SW 1271 (cell line): ENCODE results near the gene C6orf120.

ENCODE experiments used
- DNase-seq, 2 experiments: peaks; one replicate each; lab custom pipeline; 2025; lab: John Stamatoyannopoulos, UW

Gene C6orf120

GRCh38 chr6:169701954-169702839 lies at the start of gene C6orf120, which contains the start of gene WDR27:
Gene C6orf120 (plus strand): TSS chr6:169702126. CDS start chr6:169702460, 334 bp downstream.
Gene WDR27 (minus strand): TSS chr6:169702029. CDS start chr6:169689005, 13,024 bp downstream.
- peak; percentile 92 to 94 for DNase-seq

GRCh38 chr6:169652896-169653295 lies 49.0 kb upstream of the C6orf120 start:
- no peak for DNase-seq

- no peak for DNase-seq
Observed at GRCh38 chr6:169653691-169654090, 48.2 kb upstream of the C6orf120 start.

- DNase-seq, result peak in 1 of 2 experiments; percentile 41
Observed at GRCh38 chr6:169654598-169655391, 47.1 kb upstream of the C6orf120 start.

GRCh38 chr6:169656546-169657283 lies 45.2 kb upstream of the C6orf120 start:
- DNase-seq, result no peak

GRCh38 chr6:169657284-169657610 lies 44.7 kb upstream of the C6orf120 start:
- DNase-seq, result no peak

- no peak for DNase-seq
Observed at GRCh38 chr6:169659820-169660610, 41.9 kb upstream of the C6orf120 start.

GRCh38 chr6:169660751-169661390 lies 41.1 kb upstream of the C6orf120 start:
- DNase-seq, result no peak

GRCh38 chr6:169661391-169661756 lies 40.6 kb upstream of the C6orf120 start:
- DNase-seq, result no peak

- DNase-seq, result no peak
Observed at GRCh38 chr6:169663468-169663867, 38.5 kb upstream of the C6orf120 start.

- no peak for DNase-seq
Observed at GRCh38 chr6:169664227-169664626, 37.7 kb upstream of the C6orf120 start.

GRCh38 chr6:169665289-169665688 lies 36.6 kb upstream of the C6orf120 start:
- DNase-seq, result no peak

- no peak for DNase-seq
Observed at GRCh38 chr6:169666441-169666840, 35.5 kb upstream of the C6orf120 start.

GRCh38 chr6:169667716-169668115 lies 34.2 kb upstream of the C6orf120 start:
- DNase-seq, result no peak

- DNase-seq, result no peak
Observed at GRCh38 chr6:169668203-169668847, 33.6 kb upstream of the C6orf120 start.

GRCh38 chr6:169669147-169669546 lies 32.8 kb upstream of the C6orf120 start:
- DNase-seq, result no peak

- DNase-seq, result no peak
Observed at GRCh38 chr6:169669889-169670288, 32.0 kb upstream of the C6orf120 start.

- no peak for DNase-seq
Observed at GRCh38 chr6:169671563-169671962, 30.4 kb upstream of the C6orf120 start.

GRCh38 chr6:169675011-169675410 lies 26.9 kb upstream of the C6orf120 start:
- no peak for DNase-seq

GRCh38 chr6:169677096-169677495 lies 24.8 kb upstream of the C6orf120 start:
- DNase-seq, result no peak
